GOT3 (cell line): ENCODE measurements around the gene OR4L1.
"Not testable (repeated sequence)": the region's sequence is repeated elsewhere in the genome, so short reads cannot be mapped to it uniquely, and the experiment has no call there.

Experiments used
- DNase-seq: peaks from one replicate; lab custom pipeline; 2025; ENCODE audit warnings: mixed read lengths; lab: John Stamatoyannopoulos, UW

Gene OR4L1

GRCh38 chr14:20059745-20060144 is at the start of gene OR4L1:
OR4L1 (plus strand) TSS chr14:20060045; CDS start chr14:20060045, 0 bp downstream.
- no peak for DNase-seq

GRCh38 chr14:20019257-20019865 is 40.5 kb upstream of the OR4L1 start, which contains the start of gene OR4K14:
OR4K14 (minus strand) TSS chr14:20019307; CDS start chr14:20015193, 4,114 bp downstream.
- DNase-seq: no peak

- DNase-seq: no peak
Measured at GRCh38 chr14:20031058-20031457, 28.8 kb upstream of the OR4L1 start.

GRCh38 chr14:20035449-20035848 is 24.4 kb upstream of the OR4L1 start:
- no peak for DNase-seq

GRCh38 chr14:20035938-20036337 is 23.9 kb upstream of the OR4L1 start, which contains the start of gene OR4K13:
OR4K13 (minus strand) TSS chr14:20036038; CDS start chr14:20034758, 1,280 bp downstream.
- no peak for DNase-seq

- DNase-seq: no peak
Measured at GRCh38 chr14:20044243-20044642, 15.6 kb upstream of the OR4L1 start.

GRCh38 chr14:20048202-20048601 is 11.6 kb upstream of the OR4L1 start:
- DNase-seq: no peak

GRCh38 chr14:20092050-20092449 is 32.2 kb downstream of the OR4L1 start:
- no peak for DNase-seq

GRCh38 chr14:20093442-20093841 is 33.6 kb downstream of the OR4L1 start:
- no peak for DNase-seq

GRCh38 chr14:20098926-20099770 is 39.3 kb downstream of the OR4L1 start:
- not testable (repeated sequence) for DNase-seq

- DNase-seq: no peak
Measured at GRCh38 chr14:20110438-20110837, 50.6 kb downstream of the OR4L1 start, which contains the start of gene OR4K17. OR4K17 (plus strand) TSS chr14:20110739; CDS start chr14:20117500, 6,761 bp downstream.
